ENCODE measurements around the gene COLEC12.
"Not testable (repeated sequence)": the region's sequence is repeated elsewhere in the genome, so short reads cannot be mapped to it uniquely, and the experiment has no call there.

COLEC12 gene

DNA sequence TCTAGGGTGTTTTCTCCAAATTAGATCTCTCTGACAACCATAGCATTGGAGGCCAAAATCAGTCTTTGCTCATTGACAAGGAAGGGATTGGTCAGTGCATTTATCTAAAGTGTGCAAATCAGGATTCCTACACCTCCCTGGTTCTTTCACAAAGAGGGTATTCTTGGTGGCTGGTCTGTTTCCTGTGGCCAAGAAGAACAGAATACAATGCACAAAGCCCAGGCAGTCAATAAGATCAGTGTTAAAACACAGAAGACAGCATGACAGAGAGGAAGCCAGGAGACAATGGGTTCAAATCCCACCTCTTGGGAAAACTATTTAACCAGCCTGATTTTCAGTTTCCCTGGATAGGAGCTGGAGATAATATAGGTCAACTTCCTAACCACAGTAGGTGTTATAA, 186.6 kb downstream of the COLEC12 start:
- no peak for DNase-seq

DNA sequence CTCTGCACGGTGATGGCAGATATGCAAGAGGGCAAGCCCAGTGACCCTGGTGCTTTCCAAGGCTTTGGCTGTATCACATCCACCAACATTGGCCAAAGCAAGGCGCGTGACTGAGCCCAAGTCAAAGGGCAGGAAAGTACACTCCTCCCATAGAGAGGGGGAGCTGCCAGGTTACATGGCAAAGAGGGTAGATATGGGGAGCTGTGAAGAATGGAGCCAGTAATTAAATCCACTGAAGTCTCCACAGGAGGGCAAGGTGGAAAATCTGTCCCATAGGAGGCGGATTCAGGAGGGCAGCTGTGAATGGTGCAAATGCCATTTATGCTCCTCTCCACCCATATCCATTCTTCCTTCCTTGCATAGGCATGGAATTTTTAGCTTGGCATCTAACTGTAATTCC, 188.1 kb downstream of the COLEC12 start:
- DNase-seq: no peak

DNA sequence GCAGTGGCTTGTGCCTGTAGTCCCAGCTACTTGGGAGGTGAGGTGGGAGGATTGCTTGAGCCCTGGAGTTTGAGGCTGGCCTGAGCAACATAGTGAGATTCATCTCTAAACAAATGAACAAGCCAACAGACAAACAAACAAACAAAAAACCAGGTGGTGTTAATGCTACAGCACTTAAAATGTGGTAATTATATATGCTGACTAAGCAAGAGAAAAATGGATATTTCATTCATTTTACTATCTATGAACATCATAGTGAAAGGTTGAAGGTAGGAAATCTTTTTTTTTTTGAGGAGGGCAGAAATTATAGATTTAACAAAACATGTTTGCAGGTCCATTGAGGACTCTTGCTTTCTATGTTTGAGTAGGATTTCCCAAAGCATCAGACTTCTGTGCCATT, 190.5 kb downstream of the COLEC12 start:
- no peak for DNase-seq

DNA sequence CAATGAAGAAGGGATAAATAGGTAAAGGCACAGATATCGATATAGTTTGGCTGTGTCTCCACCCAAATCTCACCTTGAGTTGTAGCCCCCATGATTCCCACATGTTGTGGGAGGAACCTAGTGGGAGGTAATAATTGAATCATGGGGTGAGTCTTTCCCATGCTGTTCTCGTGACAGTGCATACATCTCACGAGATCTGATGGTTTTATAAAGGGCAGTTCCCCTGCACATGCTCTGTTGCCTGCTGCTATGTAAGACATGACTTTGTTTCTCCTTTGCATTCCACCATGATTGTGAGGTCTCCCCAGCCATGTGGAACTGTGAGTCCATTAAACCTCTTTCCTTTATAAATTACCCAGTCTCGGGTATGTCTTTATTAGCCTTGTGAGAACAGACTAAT, 192.4 kb downstream of the COLEC12 start:
- not testable (repeated sequence) for DNase-seq

DNA sequence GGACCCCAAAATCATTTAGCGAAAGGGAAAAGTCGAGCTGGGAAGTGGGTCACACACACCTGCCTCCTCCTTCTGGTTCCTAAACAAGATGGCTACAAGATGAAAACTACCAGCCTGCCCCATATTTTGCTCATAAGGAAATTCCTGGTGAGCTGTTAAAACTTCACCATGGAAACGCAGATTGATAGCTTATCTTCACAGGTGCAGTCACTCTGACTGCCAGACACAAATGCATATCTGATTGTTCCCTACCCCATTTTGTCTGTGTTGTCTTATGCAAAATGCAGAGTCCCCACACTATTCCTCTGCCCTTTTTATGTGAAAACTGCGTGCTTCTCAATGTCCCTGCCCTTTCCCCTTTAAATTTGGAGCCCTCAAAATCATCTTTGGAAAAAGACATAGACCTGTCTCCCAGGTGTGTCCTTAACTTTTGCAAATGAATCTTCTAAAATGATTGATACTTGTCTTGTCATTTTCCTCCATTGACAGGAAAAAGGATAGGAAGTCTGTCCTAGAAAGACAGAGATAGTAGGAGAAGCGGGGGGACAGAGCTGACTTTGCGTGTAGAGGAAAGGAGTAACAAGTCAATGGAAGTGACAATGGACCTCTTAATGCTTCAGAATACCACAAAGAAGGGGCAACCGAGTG, 193.8 kb downstream of the COLEC12 start:
- no peak for DNase-seq

DNA sequence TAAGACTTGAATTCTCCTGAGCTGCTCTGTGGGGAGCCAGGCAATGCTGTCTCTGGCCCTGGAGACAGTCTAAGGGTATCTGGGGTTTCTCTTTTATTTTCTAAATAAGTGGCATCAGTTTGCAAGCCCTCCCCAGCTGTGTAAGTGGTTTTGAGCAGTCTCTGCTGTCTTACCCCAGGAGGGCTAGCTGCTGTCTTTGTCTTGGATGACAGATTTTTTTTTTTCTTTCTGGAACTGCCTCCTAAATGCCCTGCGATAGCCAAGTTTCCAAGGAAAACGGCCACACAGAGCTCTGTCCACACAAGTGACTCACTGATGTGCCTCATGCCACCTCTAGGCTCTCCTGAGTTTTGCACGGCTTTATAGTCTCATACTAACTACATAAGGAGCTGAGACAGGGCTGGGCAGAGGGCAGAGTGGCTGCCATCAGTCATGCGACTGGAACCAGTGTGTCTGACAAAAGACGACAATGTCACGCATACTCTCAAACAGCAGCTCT, 195.4 kb downstream of the COLEC12 start:
- DNase-seq: no peak

DNA sequence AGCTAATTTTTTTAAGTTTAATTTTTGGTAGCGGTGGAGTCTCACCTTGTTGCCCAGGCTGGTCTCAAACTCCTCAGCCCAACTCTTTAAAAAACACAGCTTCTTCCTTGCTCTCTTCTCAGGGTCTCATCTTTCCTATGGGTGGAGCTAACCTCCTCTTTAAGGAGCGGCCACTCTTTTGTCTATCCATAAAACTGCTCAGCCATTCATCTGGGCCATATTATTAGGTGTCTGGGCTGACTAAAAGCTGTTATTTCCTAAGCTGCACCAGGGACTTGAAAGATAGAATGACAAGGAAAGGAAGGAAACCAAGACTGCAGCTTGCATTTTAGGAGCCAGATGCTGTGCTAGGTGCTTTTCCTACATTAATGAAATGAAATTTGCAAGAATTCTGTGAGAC, 196.9 kb downstream of the COLEC12 start:
- no peak for DNase-seq

DNA sequence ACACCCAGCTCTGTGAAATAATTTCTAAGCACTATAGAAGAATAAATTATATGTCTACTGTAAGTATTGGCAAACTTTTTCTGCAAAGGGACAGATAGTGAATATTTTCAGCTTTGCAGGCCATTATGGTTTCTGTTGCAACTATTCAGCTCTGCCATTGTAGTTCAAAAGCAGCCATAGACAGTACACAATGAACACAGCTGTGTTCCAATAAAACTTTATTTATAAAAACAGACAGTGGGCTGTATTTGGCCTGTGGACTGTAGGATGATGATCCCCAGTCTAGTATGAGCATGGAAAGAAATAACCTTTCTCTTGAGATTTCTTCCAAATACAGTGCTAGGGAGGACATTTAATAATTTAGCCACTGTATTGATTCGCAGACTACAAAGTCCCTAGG, 197.5 kb downstream of the COLEC12 start:
- DNase-seq: no peak

DNA sequence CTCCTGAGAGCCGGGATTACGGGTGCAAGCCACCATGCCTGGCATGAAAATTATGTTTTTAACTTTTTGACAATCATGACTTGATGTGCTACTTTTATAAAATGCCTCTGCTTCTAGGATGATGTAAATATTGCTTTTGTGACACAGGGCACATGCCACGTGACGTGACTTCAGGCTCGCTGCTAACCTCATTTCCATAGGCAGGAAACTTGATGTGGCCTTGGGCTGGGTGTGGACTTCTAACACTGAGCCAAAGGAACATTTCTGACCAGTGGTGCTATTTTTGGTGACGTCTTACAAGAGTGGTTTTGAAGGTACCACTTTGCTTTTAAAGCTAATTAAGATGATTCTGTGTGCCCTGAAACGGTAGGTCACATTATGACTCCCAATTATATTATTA, 198.4 kb downstream of the COLEC12 start:
- DNase-seq: no peak

DNA sequence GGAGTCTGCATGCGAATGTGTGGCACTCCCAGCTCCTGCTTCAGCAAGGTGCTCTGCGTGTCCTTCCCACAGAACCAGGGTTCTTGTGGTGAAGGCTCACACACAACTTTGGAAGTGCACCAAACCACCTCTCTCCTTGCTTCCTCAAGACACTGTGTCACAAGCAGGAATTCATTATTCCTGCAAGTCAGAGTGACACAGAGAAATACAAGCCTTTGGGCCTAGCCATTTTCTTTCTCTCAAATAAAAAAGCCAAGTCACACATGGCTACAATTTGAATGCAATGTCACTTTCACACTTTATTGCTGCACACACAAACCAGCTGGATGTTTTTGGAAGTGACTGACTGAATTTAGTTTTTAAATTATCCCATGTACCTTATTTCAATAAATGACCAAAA, 202.6 kb downstream of the COLEC12 start:
- DNase-seq: no peak

DNA sequence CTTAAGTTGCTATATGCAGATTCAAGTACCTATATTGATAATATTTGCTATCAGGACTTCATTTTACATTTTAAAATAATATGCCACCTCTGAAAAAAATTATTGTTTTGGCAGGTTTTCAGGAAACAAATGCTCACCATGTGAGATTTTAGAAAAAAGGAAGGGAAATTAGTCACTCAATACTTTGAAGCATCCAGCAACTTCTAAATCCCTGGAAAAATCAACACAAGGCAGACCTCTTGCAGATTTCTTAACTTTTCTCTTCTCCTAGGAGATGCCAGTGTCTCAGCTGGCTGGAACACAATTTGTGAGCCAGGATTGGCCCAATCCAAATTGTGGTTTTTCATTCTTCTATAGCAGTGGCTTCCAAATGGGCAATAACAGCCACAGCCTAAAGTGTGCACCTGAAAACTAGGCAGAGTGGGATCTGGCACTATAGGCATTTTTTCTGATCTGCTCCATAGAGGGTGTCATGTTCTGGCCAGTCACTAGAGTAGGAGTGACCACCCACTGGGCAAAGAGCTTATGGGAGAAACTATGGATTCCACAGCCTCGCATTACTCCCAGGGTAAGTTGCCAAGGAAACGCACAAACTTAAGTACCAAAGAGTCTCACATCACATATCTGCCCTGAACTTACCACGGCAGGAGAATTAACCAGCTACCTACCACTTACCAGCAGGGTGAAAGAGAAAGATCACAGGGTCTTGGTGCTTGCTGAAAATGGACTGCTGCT, 204.6 kb downstream of the COLEC12 start:
- DNase-seq: no peak

DNA sequence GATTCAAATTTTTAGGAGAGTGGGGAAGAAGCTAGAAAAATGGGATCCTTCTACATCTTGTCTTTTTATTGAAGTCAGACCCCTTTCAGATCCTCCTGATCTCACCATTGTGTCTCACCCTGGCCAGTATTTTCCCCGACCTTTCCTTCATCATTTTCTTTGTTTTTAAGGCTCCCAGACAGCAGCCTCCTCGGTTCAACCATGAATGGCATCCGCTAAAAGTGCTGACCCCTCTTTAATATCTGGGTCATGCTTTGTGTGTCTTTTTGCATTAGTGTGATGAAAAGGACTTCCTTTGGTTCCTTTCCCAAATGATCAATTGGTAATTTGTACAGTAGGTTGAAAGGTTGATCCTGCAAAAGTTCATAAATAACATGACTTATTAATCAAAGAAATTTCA, 205.9 kb downstream of the COLEC12 start:
- no peak for DNase-seq

DNA sequence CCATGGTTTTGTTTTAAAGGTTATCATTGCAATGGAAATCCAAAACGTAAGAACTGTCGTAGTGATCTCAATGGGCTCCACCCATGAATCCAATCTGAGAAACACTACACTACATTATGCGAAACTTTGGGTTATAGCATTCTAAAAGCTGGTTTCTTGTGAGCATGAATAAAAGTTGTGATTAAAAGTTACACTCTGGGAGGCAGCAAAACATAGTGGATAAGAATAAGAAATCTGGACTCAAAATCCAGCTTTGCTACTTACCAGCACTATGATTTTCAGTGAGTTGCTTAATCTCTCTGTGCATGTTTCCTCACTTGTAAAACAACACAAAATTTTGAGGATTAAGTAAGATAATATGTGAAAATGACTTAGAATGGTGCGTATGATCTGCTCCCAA, 207.0 kb downstream of the COLEC12 start:
- no peak for DNase-seq

DNA sequence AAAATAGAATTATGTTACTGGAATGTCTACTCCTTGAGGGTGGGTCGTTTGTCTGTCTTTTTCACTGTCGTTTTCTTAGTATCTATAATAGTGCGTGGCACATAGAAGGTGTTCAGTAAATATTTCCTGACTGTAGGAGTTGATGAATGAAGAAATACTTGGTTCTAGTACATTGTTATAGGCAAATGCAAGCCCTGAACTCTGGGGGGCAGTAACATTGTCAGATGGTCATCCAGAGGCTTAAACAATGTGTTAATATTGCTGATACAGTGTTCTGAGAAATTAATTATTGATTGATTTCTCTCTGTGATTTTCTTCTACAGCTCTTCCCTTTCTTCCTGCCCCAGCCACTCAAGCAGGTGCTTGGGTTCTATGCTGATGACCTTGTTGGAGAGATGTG, 208.2 kb downstream of the COLEC12 start:
- no peak for DNase-seq

DNA sequence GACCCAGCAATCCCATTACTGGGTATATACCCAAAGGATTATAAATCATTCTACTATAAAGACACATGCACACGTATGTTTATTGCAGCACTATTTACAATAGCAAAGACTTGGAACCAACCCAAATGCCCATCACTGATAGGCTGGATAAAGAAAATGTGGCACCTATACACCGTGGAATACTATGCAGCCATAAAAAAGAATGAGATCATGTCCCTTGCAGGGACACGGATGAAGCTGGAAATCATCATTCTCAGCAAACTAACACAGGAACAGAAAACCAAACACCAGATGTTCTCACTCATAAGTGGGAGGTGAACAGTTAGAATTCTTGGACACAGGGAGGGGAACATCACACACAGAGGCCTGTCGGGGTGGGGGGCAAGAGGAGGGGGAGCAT, 210.5 kb downstream of the COLEC12 start:
- not testable (repeated sequence) for DNase-seq

DNA sequence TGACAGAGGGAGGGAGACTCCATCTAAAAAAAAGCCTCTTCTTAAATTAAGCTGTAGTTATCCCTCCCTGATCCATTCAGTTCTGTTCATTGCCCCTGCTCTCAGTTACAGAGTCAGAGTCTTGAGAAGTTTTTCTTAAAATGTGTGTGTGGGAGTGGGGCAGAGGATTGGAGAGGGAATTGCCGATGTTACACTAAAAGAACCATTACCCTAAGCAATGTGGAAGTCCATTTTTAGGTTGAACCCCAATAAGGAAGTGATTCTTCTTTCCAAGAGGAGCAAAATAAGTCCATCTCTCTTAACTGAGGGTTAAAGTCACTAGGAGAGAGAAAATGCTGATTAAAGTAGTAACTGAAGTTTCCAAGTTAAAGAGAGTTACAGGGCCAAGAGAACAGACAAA, 211.5 kb downstream of the COLEC12 start:
- DNase-seq: no peak

DNA sequence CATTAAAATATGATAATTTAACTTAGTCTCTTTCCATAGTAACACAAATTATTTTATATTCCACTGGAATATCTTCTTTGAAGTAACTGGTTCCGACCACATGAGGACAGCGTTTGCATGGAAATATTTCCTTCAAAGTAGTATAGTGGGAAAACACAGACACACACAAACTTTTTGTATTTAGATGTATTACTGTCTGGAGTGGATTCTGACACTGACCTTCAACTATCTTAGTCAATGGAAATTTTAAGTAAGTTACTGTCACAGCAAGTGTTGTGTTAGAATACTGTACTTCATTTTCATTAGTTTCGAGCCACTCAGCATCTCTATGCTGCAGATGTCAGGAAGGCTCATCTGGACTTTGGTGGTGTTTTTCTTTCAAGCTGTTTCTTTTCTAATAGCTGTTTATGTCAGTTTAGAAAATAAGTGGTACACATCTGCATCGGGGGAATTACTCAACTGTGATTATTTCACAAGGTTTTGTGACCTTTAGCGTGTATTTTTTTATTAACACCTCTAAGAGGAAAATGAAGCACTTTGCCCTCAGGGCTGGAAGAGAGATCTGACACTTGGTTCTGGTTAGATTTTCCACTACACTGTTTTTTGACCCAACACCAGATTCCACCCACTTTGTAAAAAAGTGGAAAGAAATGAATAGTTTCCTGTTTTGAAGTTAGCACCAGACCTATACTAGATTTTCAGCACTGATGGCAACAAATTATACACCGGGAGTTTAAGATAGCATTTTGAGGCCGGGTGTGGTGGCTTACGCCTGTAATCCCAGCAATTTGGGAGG, 213.8 kb downstream of the COLEC12 start:
- DNase-seq: no peak

DNA sequence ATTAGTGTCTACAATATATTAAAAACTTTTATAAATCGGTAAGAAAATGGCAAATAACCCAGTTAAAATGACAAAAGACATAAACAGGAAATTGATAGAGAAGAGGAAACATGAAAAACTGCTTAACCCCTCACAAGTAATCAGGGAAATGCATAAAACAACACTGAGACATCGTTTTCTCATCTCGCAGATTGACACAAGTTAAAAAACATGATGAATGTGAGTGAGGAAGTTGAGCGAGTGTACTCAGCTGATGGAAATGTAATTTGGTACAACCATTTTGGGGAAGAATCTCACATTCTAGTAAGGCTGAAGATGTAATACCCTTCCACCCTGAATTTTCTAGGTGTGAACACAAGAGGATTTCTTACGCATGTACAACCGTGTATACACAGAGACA, 214.7 kb downstream of the COLEC12 start:
- no peak for DNase-seq

DNA sequence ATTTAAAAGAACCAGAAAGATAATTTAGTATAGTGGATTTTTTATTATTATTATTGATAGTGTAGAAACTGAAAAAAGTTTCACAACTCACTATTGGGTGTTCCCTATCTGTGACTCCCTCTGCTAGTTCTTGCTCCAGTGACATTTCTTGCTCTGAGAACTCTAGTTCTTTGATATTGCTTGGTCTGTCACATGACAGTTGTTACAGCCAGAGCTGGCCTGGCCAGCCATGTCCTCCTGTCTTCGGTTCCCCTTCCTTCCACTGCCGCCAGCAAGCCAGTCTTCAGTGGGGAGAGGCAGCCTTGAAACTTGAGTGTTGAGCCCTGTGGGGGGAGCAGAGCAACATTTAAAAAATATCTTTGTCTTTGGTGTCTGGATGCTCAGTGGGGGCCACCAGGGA, 225.0 kb downstream of the COLEC12 start:
- no peak for DNase-seq

DNA sequence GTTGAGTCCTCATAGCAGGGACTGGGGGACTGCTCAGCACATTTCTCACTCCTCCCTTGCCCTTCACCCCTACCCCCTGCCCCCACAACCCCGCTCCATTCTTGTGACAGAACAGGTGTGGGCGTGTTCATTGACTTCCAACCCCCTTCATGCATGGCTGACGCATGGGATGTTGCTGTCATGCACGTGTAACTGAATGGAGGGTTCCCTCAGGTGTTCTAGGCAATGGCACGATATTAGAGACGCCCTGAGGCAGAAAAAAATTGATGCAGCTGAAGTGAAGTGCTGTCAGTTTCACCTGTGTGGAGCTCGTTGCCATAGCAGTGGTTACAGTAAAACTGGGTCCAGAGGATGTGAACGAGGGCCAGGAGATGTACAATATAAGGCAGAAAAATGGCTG, 226.2 kb downstream of the COLEC12 start:
- no peak for DNase-seq

DNA sequence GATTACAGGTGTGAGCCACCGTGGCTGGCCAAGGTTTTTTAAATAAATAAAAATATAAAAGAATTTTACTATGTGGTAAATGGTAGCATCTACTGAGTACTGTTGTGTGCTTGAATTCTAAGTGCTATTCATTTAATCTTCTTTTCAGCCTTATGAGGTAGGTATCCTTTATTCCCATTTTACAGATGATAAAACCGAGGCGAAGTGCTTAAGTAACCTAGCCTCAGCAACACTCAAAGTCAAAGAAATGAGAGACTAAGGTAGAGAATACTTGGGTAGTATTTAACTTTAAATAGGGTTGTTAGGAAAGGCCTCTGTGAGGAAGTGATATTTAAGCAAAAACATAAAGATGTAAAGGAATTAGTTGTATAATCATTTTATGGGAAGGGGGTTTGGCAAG, 227.0 kb downstream of the COLEC12 start:
- DNase-seq: no peak

DNA sequence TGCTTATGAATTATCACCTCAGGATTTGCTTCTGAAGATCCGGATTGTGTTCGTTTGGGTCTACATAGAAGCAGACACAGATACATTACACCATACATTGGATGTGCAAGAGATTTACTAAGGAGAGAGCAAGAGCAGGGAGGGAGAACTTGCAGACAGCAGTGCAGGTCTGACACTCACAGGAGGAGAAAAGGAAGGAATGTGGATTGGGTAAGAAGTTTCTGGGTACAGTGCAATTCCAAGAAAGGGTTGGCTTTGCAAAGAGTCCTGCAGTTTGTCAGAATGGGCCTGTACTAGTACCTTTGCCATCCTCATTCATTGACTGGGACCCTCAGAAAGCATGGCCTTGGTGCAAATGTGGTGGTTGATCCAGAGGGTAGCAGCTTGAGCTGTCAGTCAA, 227.9 kb downstream of the COLEC12 start:
- DNase-seq: no peak

DNA sequence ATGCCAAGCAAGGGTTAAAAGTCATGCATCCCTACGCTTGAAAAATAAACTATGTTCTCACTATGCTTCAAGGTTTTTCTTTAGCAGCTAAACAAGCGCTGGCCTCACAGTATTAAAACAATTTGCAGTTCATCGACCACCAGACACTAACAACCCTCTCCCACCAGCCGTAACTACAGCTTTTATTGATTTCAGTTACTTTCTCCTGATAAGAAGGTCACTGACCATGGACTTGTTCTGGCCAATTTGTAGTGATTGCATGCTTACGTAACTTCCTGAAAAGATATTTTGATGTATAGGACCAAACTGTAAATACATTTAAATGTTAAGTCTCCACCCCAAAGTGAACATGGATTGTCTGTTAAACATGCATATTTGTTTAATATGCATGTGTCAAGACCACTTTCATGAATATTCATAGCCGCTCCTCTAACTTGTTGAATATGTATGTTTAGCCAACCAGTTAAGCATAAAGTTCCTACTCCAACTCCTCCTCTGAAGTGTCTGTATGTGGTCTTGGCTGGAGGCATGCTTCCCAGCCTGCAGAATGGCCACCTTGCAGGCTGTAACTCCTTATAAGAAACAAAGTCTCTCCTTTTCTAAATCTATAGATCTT, 230.9 kb downstream of the COLEC12 start:
- no peak for DNase-seq

Data from T-helper 2 cell (primary cell).